Gastroesophageal sphincter (tissue), 4 donors: ENCODE results near the gene DIAPH2. TPM values are rescaled to one million over a fixed set of nuclear protein-coding genes. Genes with fewer than 3 reads are reported as not detected.

Experiments used
- ATAC-seq: fragments of 150-250 bp; one replicate; pipeline ENCODE4 v1.9.1; 2016; ENCODE audit warnings: mild to moderate bottlenecking, moderate library complexity
- H3K27ac ChIP-seq, 4 donors: fragments of 200-600 bp; sonication (generic) in 3 of 4; 1 replicate in 3 of 4; 2 replicates in 1 of 4; pipeline ENCODE4 v1.5.1; 2016 to 2019
- H3K27me3 ChIP-seq: fragments of 200-600 bp; sonication (generic); one replicate; pipeline ENCODE4 v1.5.1; 2019
- H3K36me3 ChIP-seq, 2 donors: fragments of 200-600 bp; sonication (generic); one replicate each; pipeline ENCODE4 v1.5.1; 2019; ENCODE audit warnings: control low read depth in 1 of 2
- H3K4me1 ChIP-seq, 3 donors: fragments of 200-600 bp; sonication (generic); 1 replicate in 2 of 3; 2 replicates in 1 of 3; pipeline ENCODE4 v1.5.1; 2016 to 2019; ENCODE audit warnings: control low read depth in 2 of 3
- H3K4me3 ChIP-seq, 2 donors: fragments of 200-600 bp; sonication (generic); one replicate each; pipeline ENCODE4 v1.5.1; 2019; ENCODE audit warnings: mild to moderate bottlenecking in 1 of 2, moderate library complexity in 1 of 2
- H3K9me3 ChIP-seq, 3 donors: fragments of 200-600 bp; sonication (generic); one replicate each; pipeline ENCODE4 v1.5.1; 2017 to 2019; ENCODE audit warnings: control low read depth in 2 of 3
- CTCF ChIP-seq, 4 experiments: fragments of 200-600 bp in 2 of 4; fragments of 450-650 bp in 2 of 4; sonication (generic) in 1 of 4; IDR thresholded peaks; one replicate each; pipeline ENCODE4 v1.5.1; 2017 to 2019; ENCODE audit warnings: antibody characterized with exemption in 4 of 4, mild to moderate bottlenecking in 2 of 4, moderate library complexity in 2 of 4
- EP300 ChIP-seq: sonication (generic); formaldehyde crosslinking; IDR thresholded peaks from one replicate; pipeline ENCODE4 v1.6.1; 2017; ENCODE audit warnings: antibody characterized with exemption, mild to moderate bottlenecking
- POLR2A ChIP-seq, 2 donors: fragments of 450-650 bp; IDR thresholded peaks; one replicate each; pipeline ENCODE4 v1.6.1; 2017; ENCODE audit warnings: antibody characterized with exemption in 2 of 2, mild to moderate bottlenecking in 2 of 2, moderate library complexity in 1 of 2
- POLR2AphosphoS5 ChIP-seq: sonication (generic); formaldehyde crosslinking; IDR thresholded peaks from one replicate; pipeline ENCODE4 v1.6.1; 2017; ENCODE audit warnings: antibody characterized with exemption
- WGBS, 2 donors: methylation state at CpG; one replicate each; pipeline ENCODE4 v1.1.5; 2018; ENCODE audit warnings: low coverage in 1 of 2; 5-methylcytosine and 5-hydroxymethylcytosine counted together
- total RNA-seq, 4 donors: library from RNA; depleted of rRNA; stranded (reverse); fragments of >200 nt; gene quantifications; one replicate each; pipeline ENCODE4 v1.1.0, GENCODE V29; 2016

The DIAPH2 gene
- total RNA-seq, 4 donors from 2014 or later, result 46.1 to 93.9 (median 76.5) TPM

- H3K4me1 ChIP-seq, result no peaks in the 10 kb centered on the region
- TF ChIP-seq POLR2A (IDR thresholded peaks at IDR 0.05), result no peak
- TF ChIP-seq CTCF (IDR thresholded peaks at IDR 0.05), result no peak
- H3K27ac ChIP-seq, result no peak overlapping the region
- peaks cover 0 to 8% of the 10 kb centered on the region in 2 donors for H3K36me3 ChIP-seq
- H3K4me3 ChIP-seq, result no peak overlapping the region
- no peaks in the 10 kb centered on the region for H3K27me3 ChIP-seq
- no peak for ATAC-seq
- H3K9me3 ChIP-seq, result no peaks in the 10 kb centered on the region
These were observed 418.3 kb downstream of the DIAPH2 start for GRCh38 chrX:97102938-97103337.

- WGBS, 2 donors, result 85 to 88% methylated on average over 1 of the region's 1 CpG
These were observed 425.1 kb downstream of the DIAPH2 start for GRCh38 chrX:97109730-97110129.

DNA sequence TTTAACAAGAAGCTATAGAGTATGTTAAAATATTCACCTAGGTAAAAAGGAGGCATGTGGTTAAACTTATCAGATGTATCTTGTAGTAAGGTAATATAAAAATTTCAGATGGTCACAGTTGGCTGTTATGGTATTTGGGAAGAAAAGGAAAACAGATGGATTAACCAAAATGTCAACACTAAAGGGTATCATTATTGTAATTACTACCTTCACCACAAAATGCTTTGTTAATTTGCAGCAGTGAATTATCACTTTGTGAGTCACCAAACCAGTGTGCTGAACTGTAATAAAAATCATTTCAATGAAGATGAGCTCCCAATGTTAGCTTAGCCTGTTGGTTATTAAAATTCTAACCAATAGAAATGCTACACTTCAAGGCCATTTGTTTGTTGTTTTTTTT lies 432.9 kb downstream of the DIAPH2 start:
- Histone ChIP-seq H3K27me3 (no peaks in the 10 kb centered on the region), H3K4me3 (no peak overlapping the region), H3K36me3 (peaks cover 0 to 7% of the 10 kb centered on the region in 2 donors), H3K4me1 (no peaks in the 10 kb centered on the region), H3K9me3 (no peaks in the 10 kb centered on the region), H3K27ac (no peak overlapping the region)
- no peak for TF ChIP-seq POLR2AphosphoS5
- TF ChIP-seq EP300, result no peak
- TF ChIP-seq CTCF (IDR thresholded peaks at IDR 0.05), result no peak
- no peak for TF ChIP-seq POLR2A (IDR thresholded peaks at IDR 0.05)
- ATAC-seq, result no peak

More at GRCh38 chrX:97109730-97110129, 425.1 kb downstream of the DIAPH2 start:
- H3K4me1 ChIP-seq, result no peaks in the 10 kb centered on the region
- no peak for TF ChIP-seq POLR2AphosphoS5
- TF ChIP-seq POLR2A (IDR thresholded peaks at IDR 0.05), result no peak
- TF ChIP-seq CTCF (IDR thresholded peaks at IDR 0.05), result no peak
- TF ChIP-seq EP300, result no peak
- H3K4me3 ChIP-seq, result no peak overlapping the region
- H3K27me3 ChIP-seq, result no peaks in the 10 kb centered on the region
- H3K36me3 ChIP-seq, result peaks cover 0 to under 1% of the 10 kb centered on the region in 2 donors
- no peak for ATAC-seq
- no peak overlapping the region for H3K27ac ChIP-seq
- H3K9me3 ChIP-seq, result no peaks in the 10 kb centered on the region

DNA sequence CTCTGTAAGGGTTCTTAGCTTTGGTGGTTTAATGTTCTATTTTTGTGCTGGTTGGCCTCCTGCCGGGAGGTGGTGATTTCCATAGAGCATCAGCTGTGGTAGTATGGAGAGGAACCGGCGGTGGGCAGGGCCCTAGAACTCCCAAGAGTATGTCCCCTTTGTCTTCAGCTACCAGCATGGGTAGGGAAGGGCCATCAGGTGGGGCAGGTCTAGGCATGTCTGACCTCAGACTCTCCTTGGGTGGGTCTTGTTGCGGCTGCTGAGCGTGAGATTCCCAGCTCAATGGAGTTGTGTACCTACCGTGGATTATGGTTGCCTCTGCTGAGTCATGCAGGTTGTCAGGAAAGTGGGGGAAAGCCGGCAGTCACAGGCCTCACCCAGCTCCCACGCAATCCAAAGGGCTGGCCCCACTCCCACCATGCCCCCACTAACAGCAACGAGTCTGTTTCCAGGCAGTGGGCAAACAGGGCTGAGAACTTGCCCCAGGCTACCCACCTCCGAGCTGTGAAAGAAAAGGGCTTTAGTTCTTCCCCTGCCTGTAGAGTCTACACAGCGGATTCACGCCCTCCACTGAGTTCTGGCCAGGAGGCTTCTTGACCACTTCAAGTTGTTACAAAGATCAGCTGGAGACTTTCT lies 434.9 kb downstream of the DIAPH2 start:
- Histone ChIP-seq H3K4me1 (no peaks in the 10 kb centered on the region), H3K9me3 (no peaks in the 10 kb centered on the region), H3K4me3 (no peak overlapping the region), H3K27ac (no peak overlapping the region), H3K27me3 (no peaks in the 10 kb centered on the region), H3K36me3 (peaks cover 0 to 7% of the 10 kb centered on the region in 2 donors)
- no peak for ATAC-seq
- TF ChIP-seq CTCF (IDR thresholded peaks at IDR 0.05), result no peak
- no peak for TF ChIP-seq EP300
- TF ChIP-seq POLR2AphosphoS5, result no peak
- no peak for TF ChIP-seq POLR2A (IDR thresholded peaks at IDR 0.05)
- WGBS, 2 donors, result no CpG with 5 or more reads among the region's 12 CpGs

GRCh38 chrX:97123001-97123400 lies 438.4 kb downstream of the DIAPH2 start:
- ATAC-seq, result no peak
- Histone ChIP-seq H3K27me3 (no peaks in the 10 kb centered on the region), H3K4me1 (no peaks in the 10 kb centered on the region), H3K9me3 (no peaks in the 10 kb centered on the region), H3K36me3 (no peaks in the 10 kb centered on the region), H3K27ac (no peak overlapping the region), H3K4me3 (no peak overlapping the region)
- 71 to 100% methylated on average over 2 of the region's 2 CpGs for WGBS, 2 donors
- no peak for TF ChIP-seq CTCF (IDR thresholded peaks at IDR 0.05)
- TF ChIP-seq EP300, result no peak
- no peak for TF ChIP-seq POLR2A (IDR thresholded peaks at IDR 0.05)
- TF ChIP-seq POLR2AphosphoS5, result no peak
